ENCODE results near the gene ZNF143. TPM values are rescaled to one million over a fixed set of nuclear protein-coding genes. Genes with fewer than 3 reads are reported as not detected.

Gene ZNF143
- total RNA-seq = 26.2 and 28.0 TPM in 2 replicates

DNA sequence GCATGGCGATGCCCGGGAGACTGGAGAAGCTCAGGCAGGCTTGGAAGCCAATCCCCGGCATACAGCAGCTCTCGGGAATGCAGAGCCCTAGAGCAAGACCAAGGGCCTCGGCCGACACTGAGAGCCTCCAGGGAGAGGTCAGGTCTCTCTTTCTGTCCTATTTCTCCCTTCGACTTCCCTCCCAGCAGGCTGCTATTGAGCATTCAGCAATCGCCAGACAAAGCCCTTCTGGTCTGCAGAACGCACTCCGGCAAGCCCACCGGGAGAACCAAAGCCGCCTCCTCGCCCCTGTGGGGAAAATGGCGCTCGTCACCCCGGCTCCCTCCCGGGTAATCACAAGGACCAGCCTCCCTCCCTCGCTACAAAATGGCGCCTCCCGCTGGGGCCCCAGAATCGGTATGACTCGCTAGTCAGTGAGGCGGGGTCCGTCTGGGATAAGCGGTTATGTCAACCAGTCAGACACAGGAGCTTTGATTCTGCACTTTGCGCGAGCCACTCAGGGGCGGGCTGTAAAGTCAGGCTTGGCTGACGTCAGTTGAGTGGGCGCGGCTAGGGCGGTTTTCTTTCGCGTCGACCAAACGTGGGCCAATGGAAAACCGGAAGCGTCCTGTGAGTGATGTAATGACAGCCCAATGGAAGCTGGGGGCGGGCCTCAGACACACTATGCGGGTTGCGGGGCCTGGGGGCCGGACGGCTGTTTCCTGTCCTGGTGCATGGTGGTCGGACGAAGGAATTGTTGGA is at the start of gene ZNF143:
Gene ZNF143, plus strand, starts transcription at position 691 of the 741 bp plus-strand sequence. CDS start 10,297 bp downstream, outside the sequence.

DNA sequence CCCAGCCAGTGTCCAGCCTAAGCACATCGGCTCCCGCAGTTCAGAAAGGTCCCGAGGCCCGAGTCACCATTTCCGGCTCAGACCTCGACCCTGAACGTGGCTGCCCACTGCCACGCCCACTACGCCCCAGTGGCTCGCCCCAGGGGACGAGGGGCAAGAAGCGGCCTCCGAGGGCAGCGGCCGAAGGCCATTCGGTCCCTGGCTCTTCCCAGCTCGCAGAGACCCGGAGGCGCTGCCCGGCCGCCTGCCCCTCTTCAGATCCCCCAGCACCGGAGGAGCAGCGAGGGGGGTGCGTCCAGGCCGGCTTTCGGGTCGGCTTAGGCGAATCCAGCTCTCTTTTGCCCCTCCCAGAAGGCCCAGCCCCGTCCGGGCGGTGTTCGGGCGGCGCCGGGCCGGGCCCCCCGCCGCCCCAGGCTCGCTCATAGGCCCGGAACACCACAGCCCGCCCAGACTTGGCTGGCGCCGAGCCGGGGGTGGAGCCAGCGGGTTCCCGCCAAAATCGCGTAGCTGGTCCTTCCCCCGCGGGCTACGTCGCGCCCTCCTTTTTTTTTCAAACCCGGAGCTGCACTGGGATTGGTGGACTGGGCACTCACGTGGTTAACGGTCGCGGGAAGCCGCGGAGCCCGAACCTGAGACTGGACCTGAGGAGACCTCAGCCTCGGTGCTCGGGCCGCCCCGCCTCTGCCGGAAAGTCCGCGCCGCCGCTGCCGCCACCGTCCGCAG is 112.4 kb downstream of the ZNF143 start, which contains the start of gene WEE1:
Gene WEE1, plus strand, starts transcription at position 619 of the 723 bp plus-strand sequence. CDS start 264 bp downstream, outside the sequence.

Other genes with a start within 250 kb of the ZNF143 start
- 203 and 232 TPM in 2 replicates for gene DENND5A, start 195.7 kb upstream of the ZNF143 start, total RNA-seq
- gene TMEM41B, start 146.4 kb upstream of the ZNF143 start, total RNA-seq = 64.3 and 75.4 TPM in 2 replicates
- gene IPO7, start 76.4 kb upstream of the ZNF143 start, total RNA-seq = 111 and 123 TPM in 2 replicates
- 24.4 and 28.8 TPM in 2 replicates for gene WEE1, start 112.7 kb downstream of the ZNF143 start, total RNA-seq
- 39.4 and 54.2 TPM in 2 replicates for gene SWAP70, start 203.1 kb downstream of the ZNF143 start, total RNA-seq